H1 (cell line): ENCODE measurements around the gene ACER1. TPM values are rescaled to one million over a fixed set of nuclear protein-coding genes. Genes with fewer than 3 reads are reported as not detected.

Experiments
- CTCF ChIA-PET: fragments of 300-600 bp; sonication (Branson Sonifier 250); formaldehyde crosslinking; loops from one replicate; lab custom pipeline; 2021; ENCODE audit not compliant: partially characterized antibody; lab: Charles Lee
- POLR2A ChIA-PET: fragments of 300-600 bp; sonication (Branson Sonifier 250); formaldehyde crosslinking; loops from one replicate; lab custom pipeline; 2021; ENCODE audit warnings: inconsistent platforms; ENCODE audit not compliant: partially characterized antibody; lab: Charles Lee
- DNase-seq, 2 experiments: peaks; one replicate each; pipeline versions ENCODE4 v3.0.0 to v3.0.0-alpha.2; 2010 to 2022; ENCODE audit warnings: low spot score in 2 of 2, low read depth in 1 of 2, mixed read lengths in 1 of 2
- FAIRE-seq: peaks from 2 replicates; lab custom pipeline; 2011; peaks lifted over from hg19 to GRCh38; lab: Jason Lieb, UNC
- H2AFZ ChIP-seq: 2 replicates; pipeline ENCODE4 v1.8.1; 2012; ENCODE audit warnings: low read length, inconsistent platforms
- H2AK5ac ChIP-seq: 2 replicates; pipeline ENCODE4 v1.6.1; 2013; ENCODE audit warnings: low read depth, low read length
- H2BK120ac ChIP-seq: replicated peaks from 2 replicates; pipeline ENCODE3; 2013; ENCODE audit warnings: low read depth, low read length, inconsistent platforms
- H2BK12ac ChIP-seq: 2 replicates; pipeline ENCODE4 v1.6.1; 2013; ENCODE audit warnings: low read depth, low read length
- H2BK15ac ChIP-seq: 2 replicates; pipeline ENCODE4 v1.6.1; 2013; ENCODE audit warnings: low read length
- H2BK20ac ChIP-seq: 2 replicates; pipeline ENCODE4 v1.6.1; 2013; ENCODE audit warnings: low read length
- H2BK5ac ChIP-seq: 2 replicates; pipeline ENCODE4 v1.6.1; 2013; ENCODE audit warnings: low read depth, low read length
- H3K14ac ChIP-seq: 2 replicates; pipeline ENCODE4 v1.6.1; 2013; ENCODE audit warnings: inconsistent platforms; ENCODE audit not compliant: insufficient read length
- H3K18ac ChIP-seq: 2 replicates; pipeline ENCODE4 v1.6.1; 2013; ENCODE audit warnings: low read length; ENCODE audit errors: extremely low read depth
- H3K23ac ChIP-seq: 2 replicates; pipeline ENCODE4 v1.6.1; 2013; ENCODE audit warnings: inconsistent platforms; ENCODE audit not compliant: insufficient read length
- H3K23me2 ChIP-seq: 2 replicates; pipeline ENCODE4 v1.6.1; 2013; ENCODE audit warnings: low read depth, low read length
- H3K27ac ChIP-seq: 2 replicates; pipeline ENCODE4 v1.6.1; 2011; ENCODE audit warnings: low read depth, low read length, inconsistent platforms
- H3K27me3 ChIP-seq, 4 experiments: replicated peaks in 1 of 4; 1 replicate in 1 of 4; 2 replicates in 3 of 4; pipeline versions ENCODE4 v1.6.1 to v1.8.1; 2011 to 2013; ENCODE audit warnings: low read length in 3 of 4, mild to moderate bottlenecking in 3 of 4, inconsistent platforms in 2 of 4, mixed read lengths in 2 of 4, moderate library complexity in 1 of 4; ENCODE audit not compliant: control insufficient read depth in 3 of 4, insufficient read depth in 3 of 4; ENCODE audit errors: extremely low read depth in 1 of 4
- H3K36me3 ChIP-seq, 4 experiments: 2 replicates each; pipeline versions ENCODE4 v1.6.1 to v1.8.1; 2011 to 2013; ENCODE audit warnings: mild to moderate bottlenecking in 4 of 4, low read length in 3 of 4, moderate library complexity in 2 of 4, control low read depth in 1 of 4, inconsistent platforms in 1 of 4; ENCODE audit not compliant: insufficient read depth in 4 of 4, control insufficient read depth in 2 of 4
- H3K4ac ChIP-seq: replicated peaks from 2 replicates; pipeline ENCODE3; 2013; ENCODE audit warnings: low read length, low read depth, mixed read lengths, inconsistent platforms; ENCODE audit not compliant: insufficient read length
- H3K4me1 ChIP-seq, 4 experiments: replicated peaks in 1 of 4; 1 replicate in 1 of 4; 2 replicates in 3 of 4; pipeline versions ENCODE4 v1.6.1 to v1.8.1; 2011 to 2013; ENCODE audit warnings: low read length in 3 of 4, inconsistent platforms in 2 of 4, mixed read lengths in 1 of 4; ENCODE audit not compliant: insufficient read depth in 4 of 4, control insufficient read depth in 3 of 4
- H3K4me2 ChIP-seq, 2 experiments: 2 replicates each; pipeline versions ENCODE4 v1.6.1 to v1.8.1; 2011 to 2013; ENCODE audit warnings: low read depth in 2 of 2, low read length in 2 of 2, control low read depth in 1 of 2, inconsistent platforms in 1 of 2, mild to moderate bottlenecking in 1 of 2; ENCODE audit not compliant: insufficient read depth in 1 of 2
- H3K4me3 ChIP-seq, 4 experiments: fragments of 200-600, 300-600 bp in 1 of 4; sonication (generic), shearing (Covaris generic), sonication (Bioruptor Twin) in 1 of 4; 2 replicates each; pipeline versions ENCODE4 v1.5.1 to v1.8.1; 2011 to 2016; ENCODE audit warnings: low read length in 4 of 4, low read depth in 3 of 4, control low read depth in 2 of 4, inconsistent platforms in 2 of 4, mild to moderate bottlenecking in 2 of 4, mixed read lengths in 1 of 4, moderate library complexity in 1 of 4; ENCODE audit not compliant: insufficient read depth in 2 of 4; ENCODE audit errors: extremely low read depth in 1 of 4
- H3K56ac ChIP-seq: replicated peaks from 2 replicates; pipeline ENCODE3; 2013; ENCODE audit warnings: low read depth, mild to moderate bottlenecking, mixed read lengths, low read length, inconsistent platforms; ENCODE audit not compliant: insufficient read length
- H3K79me1 ChIP-seq: 2 replicates; pipeline ENCODE4 v1.6.1; 2013; ENCODE audit warnings: low read depth, low read length, control low read depth
- H3K79me2 ChIP-seq, 2 experiments: 2 replicates each; pipeline versions ENCODE4 v1.6.1 to v1.8.1; 2012 to 2013; ENCODE audit warnings: low read length in 2 of 2, mild to moderate bottlenecking in 2 of 2, inconsistent platforms in 1 of 2; ENCODE audit not compliant: insufficient read depth in 2 of 2, control insufficient read depth in 1 of 2
- H3K9ac ChIP-seq, 4 experiments: replicated peaks in 1 of 4; 1 replicate in 1 of 4; 2 replicates in 3 of 4; pipeline versions ENCODE4 v1.6.1 to v1.8.1; 2011 to 2013; ENCODE audit warnings: low read depth in 3 of 4, low read length in 3 of 4, control low read depth in 2 of 4, mild to moderate bottlenecking in 2 of 4, moderate library complexity in 2 of 4, inconsistent platforms in 1 of 4; ENCODE audit errors: extremely low read depth in 1 of 4
- H3K9me3 ChIP-seq, 2 experiments: 2 replicates each; pipeline versions ENCODE4 v1.6.1 to v1.8.1; 2012 to 2013; ENCODE audit warnings: mild to moderate bottlenecking in 2 of 2, moderate library complexity in 2 of 2, control low read depth in 1 of 2, inconsistent platforms in 1 of 2, low read depth in 1 of 2, low read length in 1 of 2, mixed read lengths in 1 of 2; ENCODE audit not compliant: insufficient read depth in 2 of 2
- H4K20me1 ChIP-seq, 2 experiments: replicated peaks in 1 of 2; 2 replicates each; pipeline versions ENCODE3 to v1.8.1; 2011 to 2013; ENCODE audit warnings: inconsistent platforms in 2 of 2, low read length in 2 of 2, mild to moderate bottlenecking in 1 of 2; ENCODE audit not compliant: insufficient read depth in 2 of 2, control insufficient read depth in 1 of 2
- H4K5ac ChIP-seq: 2 replicates; pipeline ENCODE4 v1.6.1; 2013; ENCODE audit warnings: low read length, low read depth, mixed read lengths, inconsistent platforms; ENCODE audit not compliant: insufficient read length
- H4K8ac ChIP-seq: 2 replicates; pipeline ENCODE4 v1.8.0; 2013; ENCODE audit warnings: mild to moderate bottlenecking, moderate library complexity, low read length, inconsistent platforms; ENCODE audit not compliant: insufficient read depth; ENCODE audit errors: extremely low read depth
- H4K91ac ChIP-seq: replicated peaks from 2 replicates; pipeline ENCODE3; 2013; ENCODE audit warnings: low read length, mixed read lengths, inconsistent platforms; ENCODE audit not compliant: insufficient read length
- CREB1 ChIP-seq: IDR thresholded peaks from 2 replicates; pipeline ENCODE4 v1.6.1; 2012; ENCODE audit warnings: inconsistent platforms
- KDM1A ChIP-seq: fragments of 200-600, 300-600 bp; sonication (generic); IDR thresholded peaks from 2 replicates; pipeline ENCODE4 v1.7.1; 2016; ENCODE audit warnings: mild to moderate bottlenecking, low read length, borderline replicate concordance
- KDM4A ChIP-seq: IDR thresholded peaks from one replicate; pipeline ENCODE4 v1.7.1; 2012; ENCODE audit warnings: low read depth, mild to moderate bottlenecking, moderate library complexity, low read length, inconsistent platforms; ENCODE audit not compliant: severe bottlenecking
- SIN3A ChIP-seq, 2 experiments: IDR thresholded peaks in 1 of 2; conservative IDR thresholded peaks in 1 of 2; 2 replicates each; pipeline ENCODE4 v1.6.1; 2011 to 2012; ENCODE audit warnings: low read length in 2 of 2, improper control_type of control experiment in 1 of 2, low read depth in 1 of 2, mild to moderate bottlenecking in 1 of 2
- WGBS, 2 experiments: shearing (Covaris generic) in 1 of 2; methylation state at CpG; one replicate each; pipeline versions ENCODE4 v1.1.6 to v1.1.7; 2013 to 2015; ENCODE audit warnings: low lambda C conversion rate in 2 of 2, mixed read lengths in 2 of 2, inconsistent platforms in 1 of 2, low coverage in 1 of 2, missing lambda C conversion rate in 1 of 2; ENCODE audit not compliant: insufficient replicate concordance in 2 of 2, insufficient coverage in 1 of 2, insufficient read length in 1 of 2; ENCODE audit errors: extremely low coverage in 1 of 2, missing lambda C conversion rate in 1 of 2; 5-methylcytosine and 5-hydroxymethylcytosine counted together
- polyA plus RNA-seq, 7 experiments: library from polyadenylated mRNA; depleted of rRNA in 3 of 7; stranded (reverse) in 5 of 7; unstranded in 2 of 7; fragments of >200 nt in 5 of 7; fragments of 200-250 nt in 2 of 7; gene quantifications; 1 replicate in 5 of 7; 2 replicates in 1 of 7; 4 replicates in 1 of 7; pipeline versions ENCODE4 v1.2.1 to v1.2.3, GENCODE V29; 2011 to 2013; ENCODE audit warnings: missing spikeins in 2 of 7, mixed read lengths in 2 of 7
- total RNA-seq: library from RNA; stranded (reverse); fragmentation: NEBNext Ultra II Directional; extraction: Animal tissue kit (Norgen Biotek cat#: 25700); gene quantifications from 2 replicates; pipeline ENCODE4 v1.2.1, GENCODE V29; 2021

Gene ACER1
- total and polyA plus RNA-seq, 2 of the 8 experiments (the other 6 are each of a cell fraction or from before 2014, with no cell fraction given), result 0.05 TPM; not detected in 1

- no peak overlapping the region for H3K14ac ChIP-seq
- H4K5ac ChIP-seq, result no peak overlapping the region
- no peak overlapping the region for H2BK15ac ChIP-seq
- H3K4me2 ChIP-seq, result peak overlapping the region; percentile 64 to 88
- H2BK20ac ChIP-seq, result no peak overlapping the region
- 35% methylated on average over 18 of the region's 36 CpGs; no CpG with 5 or more reads in 1 of the 2 experiments for WGBS, 2 experiments
- no peak overlapping the region for H2BK12ac ChIP-seq
- H2AK5ac ChIP-seq, result no peak overlapping the region
- H2BK5ac ChIP-seq, result no peak overlapping the region
- ChIA-PET POLR2A (interaction anchor here (0.6 to 0.9 kb wide), 3 partner anchors 146 to 1954 kb away, joined by 3 to 4 read pairs (median 4); partner anchors contain the start of gene KHSRP), CTCF (interaction anchor here (0.8 to 1.4 kb wide), 3 partner anchors 60 to 88 kb away, joined by 3 to 6 read pairs (median 5); no protein-coding TSS in a partner anchor)
- no peaks in the 10 kb centered on the region; a peak in 1 of 8 replicates for H3K36me3 ChIP-seq
- peaks cover 5% of the 10 kb centered on the region; the same call in 1 of the 2 replicates for H3K23me2 ChIP-seq
- H2BK120ac ChIP-seq, result no peak overlapping the region
- H4K20me1 ChIP-seq, result peaks cover 24 to 37% of the 10 kb centered on the region in 2 experiments
- H3K4me3 ChIP-seq, result peak overlapping the region; percentile 69 to 83 (median 75)
- no peak for FAIRE-seq
- peak overlapping the region; percentile 47 to 91 (median 68) for H3K9ac ChIP-seq
- no peak overlapping the region for H3K4ac ChIP-seq
- no peaks in the 10 kb centered on the region for H3K9me3 ChIP-seq
- H3K27me3 ChIP-seq, result no peaks in the 10 kb centered on the region
- H3K27ac ChIP-seq, result no peak overlapping the region; the same call in 1 of the 2 replicates
- H3K56ac ChIP-seq, result no peak overlapping the region
- H4K8ac ChIP-seq, result peak overlapping the region; percentile 68
- TF ChIP-seq SIN3A (conservative IDR thresholded peaks at IDR 0.05 in 1 of 2, IDR thresholded peaks at IDR 0.05 in 1 of 2; ENCODE audit: low read depth in 1 of 2, low read length in 2 of 2), result peak in 1 of 2 experiments; percentile 20; a peak in 1 of 4 replicates
- no peak for TF ChIP-seq KDM1A
- TF ChIP-seq CREB1, result no peak
- TF ChIP-seq KDM4A, result peak; percentile 5
- no peak overlapping the region for H4K91ac ChIP-seq
- peaks cover 29 to 54% of the 10 kb centered on the region in 2 experiments for H3K79me2 ChIP-seq
- no peak overlapping the region for H2AFZ ChIP-seq
- peak in 1 of 2 experiments; percentile 52 for DNase-seq
- no peak overlapping the region for H3K18ac ChIP-seq
- H3K23ac ChIP-seq, result no peak overlapping the region
- H3K79me1 ChIP-seq, result peaks cover 31% of the 10 kb centered on the region
- peaks cover 0 to 25% (median 6%) of the 10 kb centered on the region in 4 experiments; a peak in 4 of 7 replicates for H3K4me1 ChIP-seq
Measured at GRCh38 chr19:6278740-6279619, 54.4 kb downstream of the ACER1 start.
